ENCODE data around the gene VMP1.

DNA sequence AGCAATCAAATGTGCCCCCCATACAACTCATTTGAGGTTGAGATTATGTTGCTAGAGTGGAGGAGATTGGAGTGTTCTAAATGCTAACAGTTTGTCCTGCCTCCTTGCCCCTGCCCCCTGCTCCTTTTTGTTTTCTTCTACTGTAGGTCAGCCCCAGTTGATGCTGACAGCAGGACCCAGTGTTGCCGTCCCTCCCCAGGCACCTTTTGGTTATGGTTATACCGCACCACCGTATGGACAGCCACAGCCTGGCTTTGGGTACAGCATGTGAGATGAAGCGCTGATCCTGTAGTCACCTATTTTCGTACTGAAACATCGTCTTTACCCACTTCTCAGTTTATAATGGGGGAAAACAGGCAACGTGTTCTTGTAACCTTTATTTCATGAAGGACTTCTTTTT, 13.9 kb upstream of the VMP1 start:
- TF ChIP-seq EZH2 (IDR thresholded peaks at IDR 0.05; ENCODE audit: insufficient read depth, low read length): no peak
- TF ChIP-seq, protein P1, sequence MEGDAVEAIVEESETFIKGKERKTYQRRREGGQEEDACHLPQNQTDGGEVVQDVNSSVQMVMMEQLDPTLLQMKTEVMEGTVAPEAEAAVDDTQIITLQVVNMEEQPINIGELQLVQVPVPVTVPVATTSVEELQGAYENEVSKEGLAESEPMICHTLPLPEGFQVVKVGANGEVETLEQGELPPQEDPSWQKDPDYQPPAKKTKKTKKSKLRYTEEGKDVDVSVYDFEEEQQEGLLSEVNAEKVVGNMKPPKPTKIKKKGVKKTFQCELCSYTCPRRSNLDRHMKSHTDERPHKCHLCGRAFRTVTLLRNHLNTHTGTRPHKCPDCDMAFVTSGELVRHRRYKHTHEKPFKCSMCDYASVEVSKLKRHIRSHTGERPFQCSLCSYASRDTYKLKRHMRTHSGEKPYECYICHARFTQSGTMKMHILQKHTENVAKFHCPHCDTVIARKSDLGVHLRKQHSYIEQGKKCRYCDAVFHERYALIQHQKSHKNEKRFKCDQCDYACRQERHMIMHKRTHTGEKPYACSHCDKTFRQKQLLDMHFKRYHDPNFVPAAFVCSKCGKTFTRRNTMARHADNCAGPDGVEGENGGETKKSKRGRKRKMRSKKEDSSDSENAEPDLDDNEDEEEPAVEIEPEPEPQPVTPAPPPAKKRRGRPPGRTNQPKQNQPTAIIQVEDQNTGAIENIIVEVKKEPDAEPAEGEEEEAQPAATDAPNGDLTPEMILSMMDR (IDR thresholded peaks at IDR 0.05; ENCODE audit: insufficient read depth, low read depth, low read length): no peak
